Suprapubic skin (tissue), 4 donors: Measurements from ENCODE around the gene MOCS1.

ENCODE experiments used
- EP300 ChIP-seq: sonication (generic); formaldehyde crosslinking; IDR thresholded peaks from one replicate; pipeline ENCODE4 v1.6.1; 2017; ENCODE audit warnings: antibody characterized with exemption
- POLR2A ChIP-seq, 2 donors: fragments of 450-650 bp; IDR thresholded peaks; one replicate each; pipeline ENCODE4 v1.6.1; 2017; ENCODE audit warnings: antibody characterized with exemption in 2 of 2, mild to moderate bottlenecking in 2 of 2, moderate library complexity in 2 of 2
- POLR2AphosphoS5 ChIP-seq, 3 donors: sonication (generic); formaldehyde crosslinking; IDR thresholded peaks; one replicate each; pipeline ENCODE4 v1.6.1; 2017; ENCODE audit warnings: antibody characterized with exemption in 3 of 3
- TF ChIP-seq, protein P1 (sequence below), 2 donors: fragments of 200-600 bp in 1 of 2; fragments of 450-650 bp in 1 of 2; sonication (generic) in 1 of 2; IDR thresholded peaks; one replicate each; pipeline ENCODE4 v1.5.1; 2016 to 2019; ENCODE audit warnings: antibody characterized with exemption in 2 of 2, mild to moderate bottlenecking in 1 of 2, moderate library complexity in 1 of 2

- TF ChIP-seq, protein P1, sequence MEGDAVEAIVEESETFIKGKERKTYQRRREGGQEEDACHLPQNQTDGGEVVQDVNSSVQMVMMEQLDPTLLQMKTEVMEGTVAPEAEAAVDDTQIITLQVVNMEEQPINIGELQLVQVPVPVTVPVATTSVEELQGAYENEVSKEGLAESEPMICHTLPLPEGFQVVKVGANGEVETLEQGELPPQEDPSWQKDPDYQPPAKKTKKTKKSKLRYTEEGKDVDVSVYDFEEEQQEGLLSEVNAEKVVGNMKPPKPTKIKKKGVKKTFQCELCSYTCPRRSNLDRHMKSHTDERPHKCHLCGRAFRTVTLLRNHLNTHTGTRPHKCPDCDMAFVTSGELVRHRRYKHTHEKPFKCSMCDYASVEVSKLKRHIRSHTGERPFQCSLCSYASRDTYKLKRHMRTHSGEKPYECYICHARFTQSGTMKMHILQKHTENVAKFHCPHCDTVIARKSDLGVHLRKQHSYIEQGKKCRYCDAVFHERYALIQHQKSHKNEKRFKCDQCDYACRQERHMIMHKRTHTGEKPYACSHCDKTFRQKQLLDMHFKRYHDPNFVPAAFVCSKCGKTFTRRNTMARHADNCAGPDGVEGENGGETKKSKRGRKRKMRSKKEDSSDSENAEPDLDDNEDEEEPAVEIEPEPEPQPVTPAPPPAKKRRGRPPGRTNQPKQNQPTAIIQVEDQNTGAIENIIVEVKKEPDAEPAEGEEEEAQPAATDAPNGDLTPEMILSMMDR (IDR thresholded peaks at IDR 0.05): no peak
- no peak for TF ChIP-seq POLR2AphosphoS5 (IDR thresholded peaks at IDR 0.05)
- no peak for TF ChIP-seq POLR2A (IDR thresholded peaks at IDR 0.05)
- no peak for TF ChIP-seq EP300
Observed at GRCh38 chr6:39935241-39935640, 979 bp upstream of the MOCS1 start.
